AG04450 (cell line): Measurements from ENCODE around the gene MBD3L2B. TPM values are rescaled to one million over a fixed set of nuclear protein-coding genes. Genes with fewer than 3 reads are reported as not detected.
"Not testable (repeated sequence)": the region's sequence is repeated elsewhere in the genome, so short reads cannot be mapped to it uniquely, and the experiment has no call there.

Experiments
- CTCF ChIA-PET: fragments of 300-600, 350-600 bp; formaldehyde crosslinking; extraction: SDS; loops from one replicate; lab custom pipeline; 2022; ENCODE audit warnings: antibody characterized with exemption, inconsistent platforms; lab: Charles Lee
- POLR2A ChIA-PET: fragments of 350-600 bp; formaldehyde crosslinking; extraction: SDS; loops from one replicate; lab custom pipeline; 2021; ENCODE audit warnings: antibody characterized with exemption, inconsistent platforms; lab: Yijun Ruan, JAX
- DNase-seq: peaks from one replicate; pipeline ENCODE4 v3.0.0-alpha.2; 2011; ENCODE audit warnings: low read depth, low spot score
- H3K27ac ChIP-seq: one replicate; pipeline ENCODE4 v1.5.1; 2012; ENCODE audit warnings: low read depth, low read length, control low read depth
- H3K27me3 ChIP-seq: one replicate; pipeline ENCODE4 v1.6.0; 2012; ENCODE audit warnings: low read length; ENCODE audit not compliant: control insufficient read depth, insufficient read depth
- H3K4me3 ChIP-seq: 2 replicates; pipeline ENCODE4 v1.5.1; 2011; ENCODE audit warnings: mild to moderate bottlenecking, low read depth, low read length, control low read depth
- H3K9me3 ChIP-seq: 2 replicates; pipeline ENCODE4 v1.5.1; 2012; ENCODE audit warnings: low read length; ENCODE audit not compliant: control insufficient read depth, insufficient read depth
- CTCF ChIP-seq: IDR thresholded peaks from 2 replicates; pipeline ENCODE4 v1.5.1; 2011; ENCODE audit warnings: low read depth, low read length, control low read depth, inconsistent platforms
- polyA plus RNA-seq: library from polyadenylated mRNA; depleted of rRNA; stranded (reverse); fragments of >200 nt; gene quantifications from 2 replicates; pipeline ENCODE4 v1.2.3, GENCODE V29; 2011

The MBD3L2B gene
- polyA plus RNA-seq, 1 experiment = not detected

DNA sequence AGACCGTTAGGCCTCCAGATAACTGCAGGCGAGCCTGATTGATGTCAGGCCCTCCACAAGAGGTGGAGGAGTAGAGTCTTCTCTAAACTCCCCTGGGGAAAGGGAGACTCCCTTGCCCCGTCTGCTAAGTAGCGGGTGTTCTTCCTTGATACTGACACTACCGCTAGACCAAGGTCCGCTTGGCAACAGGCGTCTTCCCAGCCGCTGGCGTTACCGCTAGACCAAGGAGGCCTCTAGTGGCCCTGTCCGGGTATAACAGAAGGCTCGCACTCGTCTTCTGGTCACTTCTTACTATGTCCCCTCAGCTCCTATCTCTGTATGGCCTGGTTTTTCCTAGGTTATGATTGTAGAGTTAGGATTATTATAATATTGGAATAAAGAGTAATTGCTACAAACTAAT is 45.9 kb upstream of the MBD3L2B start:
- POLR2A ChIA-PET, H3K27me3 ChIP-seq, CTCF ChIA-PET, H3K4me3 ChIP-seq, H3K27ac ChIP-seq, H3K9me3 ChIP-seq, DNase-seq: not testable (repeated sequence)
- peak; percentile 20; the same call in 1 of the 2 replicates for TF ChIP-seq CTCF

GRCh38 chr19:7063764-7064418 is 42.7 kb upstream of the MBD3L2B start:
- ChIA-PET POLR2A (no interaction called here), CTCF (no interaction called here)
- no peak for TF ChIP-seq CTCF
- H3K27ac ChIP-seq = no peak overlapping the region
- H3K27me3 ChIP-seq = no peaks in the 10 kb centered on the region
- H3K9me3 ChIP-seq = peaks cover 2% of the 10 kb centered on the region; the same call in 1 of the 2 replicates
- no peak for DNase-seq
- H3K4me3 ChIP-seq = no peak overlapping the region

DNA sequence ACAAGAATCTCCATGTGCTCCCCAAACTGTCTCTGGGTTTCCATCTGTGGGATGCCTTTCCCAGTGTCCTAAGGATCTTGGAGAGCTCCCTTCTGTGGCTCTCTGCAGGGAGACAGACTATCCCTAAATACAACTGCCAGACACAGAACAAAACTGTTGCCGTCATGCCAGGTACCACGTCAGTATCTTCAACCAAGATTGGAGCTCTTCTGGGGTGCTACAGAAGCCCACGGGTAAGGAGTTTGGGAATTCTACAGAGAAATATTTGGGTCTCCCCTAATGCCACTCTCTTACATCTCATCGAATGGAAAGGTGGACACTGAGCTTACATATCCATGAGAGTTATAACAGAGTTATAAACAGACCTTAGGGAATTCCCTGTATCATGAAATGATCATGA is 42.1 kb upstream of the MBD3L2B start:
- ChIA-PET POLR2A (no interaction called here), CTCF (no interaction called here)
- Histone ChIP-seq H3K4me3 (no peak overlapping the region), H3K27ac (no peak overlapping the region), H3K27me3 (no peaks in the 10 kb centered on the region), H3K9me3 (peaks cover 2% of the 10 kb centered on the region; the same call in 1 of the 2 replicates)
- no peak for DNase-seq
- no peak for TF ChIP-seq CTCF

DNA sequence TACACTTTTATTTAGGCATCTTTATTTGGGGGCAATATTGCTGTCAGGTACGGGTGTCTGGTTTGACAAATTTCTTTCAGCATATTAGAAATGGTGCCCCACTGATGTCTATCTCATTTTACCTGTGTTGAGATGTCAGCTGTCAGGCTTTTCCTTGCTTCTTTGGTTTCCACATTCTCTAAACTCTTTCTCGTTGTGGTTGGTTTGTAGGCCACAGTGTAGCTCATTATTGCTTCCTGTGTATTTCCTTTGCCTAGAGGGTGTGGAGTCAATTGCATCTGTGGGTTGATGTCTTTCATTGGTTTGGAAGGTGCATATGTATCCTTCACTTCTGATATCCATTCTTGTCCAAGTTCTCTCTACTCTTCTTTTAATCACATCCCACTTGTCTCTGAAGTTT is 38.7 kb upstream of the MBD3L2B start:
- H3K27me3 ChIP-seq, H3K27ac ChIP-seq, POLR2A ChIA-PET, CTCF ChIA-PET, H3K4me3 ChIP-seq, DNase-seq, H3K9me3 ChIP-seq: not testable (repeated sequence)

DNA sequence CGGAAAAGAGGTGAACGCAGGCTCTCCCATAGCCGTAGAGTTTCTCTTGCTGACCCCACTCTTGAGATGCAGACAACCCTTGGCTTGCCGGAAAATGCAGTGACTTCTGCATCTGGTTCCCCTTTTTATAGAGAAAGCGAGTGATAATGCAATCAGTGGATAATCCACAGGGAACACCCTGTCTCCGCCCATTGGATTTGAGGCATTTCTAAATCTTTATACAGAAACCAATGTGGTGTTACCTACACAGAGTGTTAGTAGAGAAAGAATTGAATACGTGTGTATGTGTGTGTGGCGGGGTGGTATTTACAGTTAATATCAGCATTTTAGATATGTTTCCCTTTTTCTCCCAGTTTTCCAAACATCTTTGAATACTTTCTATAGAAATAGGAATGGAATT is 37.3 kb upstream of the MBD3L2B start, which contains the start of gene MBD3L3:
Gene MBD3L3 (minus strand): TSS at position 101 of the 400 bp plus-strand sequence. CDS start 71 bp downstream, at position 30.
- H3K4me3 ChIP-seq, H3K27ac ChIP-seq, H3K27me3 ChIP-seq, POLR2A ChIA-PET, H3K9me3 ChIP-seq, DNase-seq, CTCF ChIA-PET: not testable (repeated sequence)

GRCh38 chr19:7056371-7056770 is 35.1 kb upstream of the MBD3L2B start:
- H3K9me3 ChIP-seq, H3K27me3 ChIP-seq, CTCF ChIA-PET, POLR2A ChIA-PET, H3K4me3 ChIP-seq, H3K27ac ChIP-seq, DNase-seq: not testable (repeated sequence)

GRCh38 chr19:7055679-7056078 is 34.4 kb upstream of the MBD3L2B start:
- H3K9me3 ChIP-seq, H3K27ac ChIP-seq, H3K4me3 ChIP-seq, POLR2A ChIA-PET, DNase-seq, CTCF ChIA-PET, H3K27me3 ChIP-seq: not testable (repeated sequence)

- DNase-seq, H3K27me3 ChIP-seq, H3K4me3 ChIP-seq, CTCF ChIA-PET, POLR2A ChIA-PET, H3K9me3 ChIP-seq, H3K27ac ChIP-seq: not testable (repeated sequence)
Measured at GRCh38 chr19:7054635-7055368, 33.6 kb upstream of the MBD3L2B start.

DNA sequence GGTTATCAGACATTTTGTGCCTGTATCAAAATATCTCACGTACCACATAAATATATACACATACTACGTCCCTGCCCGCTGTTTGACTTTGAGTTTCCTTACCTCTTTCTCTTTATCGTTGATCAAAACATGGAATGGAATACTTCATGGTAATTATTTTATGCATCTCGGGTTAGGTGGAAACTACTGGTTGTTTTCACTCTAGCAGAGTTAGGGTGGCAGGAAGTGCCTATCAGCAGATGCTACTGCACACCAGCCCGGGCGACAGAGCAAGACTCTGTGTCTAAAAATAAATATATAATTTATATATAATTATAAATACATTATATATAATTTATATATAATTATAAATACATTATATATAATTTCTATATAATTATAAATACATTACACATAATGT is 31.7 kb upstream of the MBD3L2B start:
- H3K9me3 ChIP-seq, H3K4me3 ChIP-seq, H3K27ac ChIP-seq, CTCF ChIA-PET, H3K27me3 ChIP-seq, DNase-seq, POLR2A ChIA-PET: not testable (repeated sequence)
